Measurements from ENCODE around the gene KISS1. TPM values are rescaled to one million over a fixed set of nuclear protein-coding genes. Genes with fewer than 3 reads are reported as not detected.
A peak's percentile ranks its signal among the peaks of the same experiment; 100 is the strongest.

Gene KISS1
- total and polyA plus RNA-seq, 5 donors, result not detected

DNA sequence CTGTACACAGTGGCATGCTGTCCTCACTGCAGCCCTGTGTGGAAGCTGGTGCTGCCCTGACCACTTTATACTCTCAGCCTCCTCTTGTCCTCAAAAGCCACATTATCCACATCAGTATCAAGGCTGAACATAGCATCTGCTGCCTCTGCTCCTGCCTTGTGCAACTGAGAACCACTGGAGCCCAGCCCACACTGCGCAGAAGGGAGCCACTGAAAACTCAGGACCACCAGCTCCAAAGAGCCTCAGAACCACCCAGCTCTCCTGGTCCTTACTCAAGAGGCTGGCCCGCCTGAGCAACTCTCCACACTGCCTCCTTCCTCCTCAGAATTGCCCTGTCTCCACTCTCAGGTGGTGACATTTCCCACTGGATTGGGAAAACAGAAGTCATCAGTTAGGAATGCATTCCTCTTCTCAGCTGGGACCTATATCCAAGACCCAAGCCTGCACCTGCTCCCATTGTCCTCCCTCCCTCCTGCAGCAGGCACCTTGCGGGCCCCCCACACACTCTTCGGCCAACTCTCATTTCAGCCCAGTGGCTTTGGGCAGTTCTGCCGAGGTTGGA is 7.0 kb upstream of the KISS1 start:
- DNase-seq, result no peak
- intact Hi-C loops (cut with DNase I), result no loop called here
- no peaks in the 10 kb centered on the region for H3K27me3 ChIP-seq (ENCODE audit: control insufficient read depth, insufficient read depth)
- no peak overlapping the region for H3K27ac ChIP-seq (ENCODE audit: low read length)
- no peaks in the 10 kb centered on the region for H3K4me1 ChIP-seq (ENCODE audit: control insufficient read depth, insufficient read depth, low read length)
- H3K9me3 ChIP-seq (ENCODE audit: control insufficient read depth, low read length), result no peaks in the 10 kb centered on the region
- no peak for ATAC-seq
- H3K4me3 ChIP-seq (ENCODE audit: low read length), result no peak overlapping the region
- 89% methylated on average over 5 of the region's 5 CpGs for WGBS

DNA sequence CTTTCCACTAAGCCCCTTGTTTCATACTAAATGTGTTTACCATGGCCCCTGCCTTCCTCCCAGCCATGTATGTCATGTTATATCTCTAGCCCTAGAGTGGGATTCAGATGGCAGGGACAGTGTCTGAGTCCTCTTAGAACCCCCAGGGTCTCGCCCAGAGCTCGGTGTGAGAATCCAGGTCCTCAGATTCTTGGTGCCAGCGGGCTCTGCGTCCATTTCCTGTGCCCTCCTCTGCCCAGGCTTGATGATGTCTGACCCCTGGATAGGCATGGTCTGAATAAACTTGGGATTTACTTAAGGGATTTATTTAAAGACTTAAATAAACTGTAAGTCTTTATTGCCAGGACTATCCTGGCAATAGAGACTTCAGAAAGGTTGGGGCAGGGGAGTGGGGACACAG is 6.2 kb upstream of the KISS1 start:
- H3K27me3 ChIP-seq (ENCODE audit: control insufficient read depth, insufficient read depth), result no peaks in the 10 kb centered on the region
- ATAC-seq, result no peak
- WGBS, result 90% methylated on average over 4 of the region's 4 CpGs
- intact Hi-C loops (cut with DNase I), result no loop called here
- H3K4me1 ChIP-seq (ENCODE audit: control insufficient read depth, insufficient read depth, low read length), result no peaks in the 10 kb centered on the region
- H3K4me3 ChIP-seq (ENCODE audit: low read length), result no peak overlapping the region
- no peak for DNase-seq
- H3K9me3 ChIP-seq (ENCODE audit: control insufficient read depth, low read length), result no peaks in the 10 kb centered on the region
- H3K27ac ChIP-seq (ENCODE audit: low read length), result no peak overlapping the region

GRCh38 chr1:204201348-204202040 is 5.2 kb upstream of the KISS1 start:
- 77% methylated on average over 12 of the region's 12 CpGs for WGBS
- DNase-seq (no peak), ATAC-seq (no peak)
- Histone ChIP-seq H3K9me3 (ENCODE audit: control insufficient read depth, low read length) (no peaks in the 10 kb centered on the region), H3K4me1 (ENCODE audit: control insufficient read depth, insufficient read depth, low read length) (no peaks in the 10 kb centered on the region), H3K27ac (ENCODE audit: low read length) (no peak overlapping the region), H3K4me3 (ENCODE audit: low read length) (no peak overlapping the region), H3K27me3 (ENCODE audit: control insufficient read depth, insufficient read depth) (no peaks in the 10 kb centered on the region)
- intact Hi-C loops (cut with DNase I), result no loop called here

GRCh38 chr1:204199579-204199978 is 3.3 kb upstream of the KISS1 start:
- H3K4me1 ChIP-seq (ENCODE audit: control insufficient read depth, insufficient read depth, low read length), result no peaks in the 10 kb centered on the region
- DNase-seq, result peak in 1 of 3 donors; percentile 64
- WGBS, result 68% methylated on average over 9 of the region's 9 CpGs
- no peak overlapping the region for H3K4me3 ChIP-seq (ENCODE audit: low read length)
- intact Hi-C loops (cut with DNase I), result no loop called here
- H3K9me3 ChIP-seq (ENCODE audit: control insufficient read depth, low read length), result no peaks in the 10 kb centered on the region
- no peak overlapping the region for H3K27ac ChIP-seq (ENCODE audit: low read length)
- ATAC-seq, result peak; percentile 49 to 55
- H3K27me3 ChIP-seq (ENCODE audit: control insufficient read depth, insufficient read depth), result no peaks in the 10 kb centered on the region

DNA sequence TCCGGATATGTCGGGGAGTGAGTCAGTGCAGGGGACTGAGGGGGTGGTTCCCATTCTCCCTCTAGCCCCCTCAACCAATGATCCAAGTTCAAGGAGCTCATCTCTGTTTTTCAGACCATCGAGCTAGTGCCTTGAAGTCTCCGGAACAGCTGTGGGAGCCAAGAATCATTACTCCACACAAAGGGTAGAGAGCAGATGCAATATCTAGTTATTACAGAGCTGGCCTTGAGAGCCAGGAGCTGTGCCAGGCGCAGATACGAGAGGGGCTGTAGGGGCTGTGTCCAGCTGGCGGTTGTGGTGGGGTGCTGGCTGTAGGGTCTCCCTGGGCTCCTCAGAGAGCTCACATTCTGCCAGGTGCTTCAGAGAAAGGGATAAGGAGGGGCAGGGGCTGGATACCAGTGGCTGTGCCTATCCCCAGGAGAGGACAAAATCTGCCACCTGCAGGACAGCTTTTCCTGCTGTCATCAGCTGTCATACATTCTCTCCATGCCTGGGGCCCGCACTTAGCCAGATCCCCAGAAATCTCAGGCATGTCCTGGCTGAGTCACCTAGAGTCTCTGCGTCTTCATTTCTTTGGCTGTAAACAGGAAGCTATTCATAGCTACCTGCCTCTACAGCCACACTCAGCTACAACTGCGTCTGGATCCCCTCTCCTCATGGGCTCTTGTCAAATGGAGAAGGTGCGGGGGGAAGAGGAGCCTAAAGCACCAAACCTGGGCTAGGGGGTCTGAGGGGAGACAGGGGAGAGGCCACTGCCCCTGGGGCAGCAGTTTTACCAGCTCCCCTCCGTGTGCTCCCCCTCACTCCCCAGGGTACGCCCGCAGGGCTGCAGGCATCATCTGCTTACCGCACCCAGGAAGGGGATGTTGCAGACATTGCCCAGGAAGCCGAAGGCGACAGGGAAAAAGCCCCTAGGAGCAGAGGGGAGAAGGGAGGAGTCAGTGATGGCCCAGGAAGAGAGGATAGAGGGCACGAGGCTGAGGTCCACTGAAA is 2.4 kb upstream of the KISS1 start:
- WGBS, result 47% methylated on average over 18 of the region's 18 CpGs
- Histone ChIP-seq H3K27me3 (ENCODE audit: control insufficient read depth, insufficient read depth) (no peaks in the 10 kb centered on the region), H3K27ac (ENCODE audit: low read length) (no peak overlapping the region), H3K4me3 (ENCODE audit: low read length) (no peak overlapping the region), H3K4me1 (ENCODE audit: control insufficient read depth, insufficient read depth, low read length) (no peaks in the 10 kb centered on the region), H3K9me3 (ENCODE audit: control insufficient read depth, low read length) (no peaks in the 10 kb centered on the region)
- intact Hi-C loops (cut with DNase I), result no loop called here
- ATAC-seq, result peak; percentile 34 to 42
- DNase-seq, result peak in 1 of 3 donors; percentile 53

GRCh38 chr1:204197068-204197467 is 777 bp upstream of the KISS1 start:
- no peaks in the 10 kb centered on the region for H3K27me3 ChIP-seq (ENCODE audit: control insufficient read depth, insufficient read depth)
- no peaks in the 10 kb centered on the region for H3K4me1 ChIP-seq (ENCODE audit: control insufficient read depth, insufficient read depth, low read length)
- no peak for DNase-seq
- H3K9me3 ChIP-seq (ENCODE audit: control insufficient read depth, low read length), result no peaks in the 10 kb centered on the region
- ATAC-seq, result no peak
- intact Hi-C loops (cut with DNase I), result no loop called here
- WGBS, result 88% methylated on average over 5 of the region's 5 CpGs
- no peak overlapping the region for H3K27ac ChIP-seq (ENCODE audit: low read length)
- no peak overlapping the region for H3K4me3 ChIP-seq (ENCODE audit: low read length)

DNA sequence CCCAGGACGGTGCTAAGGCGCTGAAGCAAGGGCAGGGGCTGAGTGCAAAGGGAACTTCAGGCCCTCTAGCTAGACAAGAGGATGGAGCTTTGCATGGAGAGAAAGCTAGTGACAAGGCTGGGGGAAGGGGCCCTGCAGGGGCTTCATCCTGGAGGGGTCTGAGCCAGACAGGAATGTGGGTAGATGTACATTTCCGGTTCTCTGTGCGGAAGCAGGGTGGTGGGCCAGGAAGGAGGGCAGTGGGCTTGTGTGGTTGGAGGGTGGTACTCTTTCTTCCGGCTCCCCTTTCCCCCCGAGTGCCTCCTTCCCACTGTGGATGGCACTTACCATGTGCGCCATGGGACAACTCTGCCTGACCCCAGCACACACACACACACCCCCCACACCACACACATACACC is 1.5 kb downstream of the KISS1 start:
- ATAC-seq, result no peak
- H3K27ac ChIP-seq (ENCODE audit: low read length), result no peak overlapping the region
- WGBS, result 68% methylated on average over 7 of the region's 7 CpGs
- DNase-seq, result no peak
- no peaks in the 10 kb centered on the region for H3K27me3 ChIP-seq (ENCODE audit: control insufficient read depth, insufficient read depth)
- intact Hi-C loops (cut with DNase I), result no loop called here
- no peaks in the 10 kb centered on the region for H3K4me1 ChIP-seq (ENCODE audit: control insufficient read depth, insufficient read depth, low read length)
- H3K4me3 ChIP-seq (ENCODE audit: low read length), result no peak overlapping the region
- no peaks in the 10 kb centered on the region for H3K9me3 ChIP-seq (ENCODE audit: control insufficient read depth, low read length)

- H3K4me3 ChIP-seq (ENCODE audit: low read length), result no peak overlapping the region
- ATAC-seq (no peak), DNase-seq (no peak)
- no peak overlapping the region for H3K27ac ChIP-seq (ENCODE audit: low read length)
- H3K27me3 ChIP-seq (ENCODE audit: control insufficient read depth, insufficient read depth), result no peaks in the 10 kb centered on the region
- H3K4me1 ChIP-seq (ENCODE audit: control insufficient read depth, insufficient read depth, low read length), result no peaks in the 10 kb centered on the region
- 90% methylated on average over 2 of the region's 2 CpGs for WGBS
- intact Hi-C loops (cut with DNase I), result no loop called here
- no peaks in the 10 kb centered on the region for H3K9me3 ChIP-seq (ENCODE audit: control insufficient read depth, low read length)
These were observed 2.2 kb downstream of the KISS1 start for GRCh38 chr1:204194080-204194479.

GRCh38 chr1:204192589-204193352 is 3.5 kb downstream of the KISS1 start:
- intact Hi-C loops (cut with DNase I), result no loop called here
- Histone ChIP-seq H3K9me3 (ENCODE audit: control insufficient read depth, low read length) (no peaks in the 10 kb centered on the region), H3K27ac (ENCODE audit: low read length) (no peak overlapping the region), H3K4me1 (ENCODE audit: control insufficient read depth, insufficient read depth, low read length) (no peaks in the 10 kb centered on the region), H3K4me3 (ENCODE audit: low read length) (no peak overlapping the region), H3K27me3 (ENCODE audit: control insufficient read depth, insufficient read depth) (no peaks in the 10 kb centered on the region)
- DNase-seq, result no peak
- WGBS, result 78% methylated on average over 3 of the region's 3 CpGs
- ATAC-seq, result no peak

DNA sequence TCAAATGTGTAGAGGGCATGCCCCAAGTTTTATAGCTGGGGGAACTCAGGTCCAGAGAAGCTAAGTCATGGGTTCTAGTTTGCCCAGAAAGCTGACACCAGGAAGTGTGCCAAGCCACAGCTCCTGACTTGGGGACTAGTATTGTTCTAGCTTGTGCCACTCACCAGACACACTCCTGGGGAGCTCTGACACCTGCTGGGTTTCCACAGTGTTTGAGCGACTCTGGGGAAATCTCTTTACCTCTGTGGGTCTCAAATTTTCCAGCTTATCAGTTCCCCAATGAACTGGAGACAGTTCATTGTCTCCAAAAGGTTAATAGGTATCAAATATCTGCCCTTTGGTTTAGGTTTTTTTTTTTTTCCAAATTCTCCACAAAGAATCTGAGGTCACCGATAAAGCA is 4.2 kb downstream of the KISS1 start:
- WGBS, result 93% methylated on average over 2 of the region's 2 CpGs
- Histone ChIP-seq H3K27me3 (ENCODE audit: control insufficient read depth, insufficient read depth) (no peaks in the 10 kb centered on the region), H3K27ac (ENCODE audit: low read length) (no peak overlapping the region)

More for the DNA sequence above, 4.2 kb downstream of the KISS1 start:
- intact Hi-C loops (cut with DNase I), result no loop called here
- H3K9me3 ChIP-seq (ENCODE audit: control insufficient read depth, low read length), result no peaks in the 10 kb centered on the region
- no peaks in the 10 kb centered on the region for H3K4me1 ChIP-seq (ENCODE audit: control insufficient read depth, insufficient read depth, low read length)
- DNase-seq, result no peak
- H3K4me3 ChIP-seq (ENCODE audit: low read length), result no peak overlapping the region
- ATAC-seq, result no peak

Data from right cardiac atrium (tissue), 5 donors.